Activated CD8-positive, alpha-beta memory T cell treated with anti-CD3 and anti-CD28 coated beads, Interleukin-2, amount 50 U/mL, for 24 hours (primary cell): Measurements from ENCODE around the gene P2RX3.
"Not testable (repeated sequence)": the region's sequence is repeated elsewhere in the genome, so short reads cannot be mapped to it uniquely, and the experiment has no call there.

Experiments used
- DNase-seq: peaks from one replicate; pipeline ENCODE4 v3.0.0-alpha.2; 2020; ENCODE audit errors: extremely low read depth

Gene P2RX3

DNA sequence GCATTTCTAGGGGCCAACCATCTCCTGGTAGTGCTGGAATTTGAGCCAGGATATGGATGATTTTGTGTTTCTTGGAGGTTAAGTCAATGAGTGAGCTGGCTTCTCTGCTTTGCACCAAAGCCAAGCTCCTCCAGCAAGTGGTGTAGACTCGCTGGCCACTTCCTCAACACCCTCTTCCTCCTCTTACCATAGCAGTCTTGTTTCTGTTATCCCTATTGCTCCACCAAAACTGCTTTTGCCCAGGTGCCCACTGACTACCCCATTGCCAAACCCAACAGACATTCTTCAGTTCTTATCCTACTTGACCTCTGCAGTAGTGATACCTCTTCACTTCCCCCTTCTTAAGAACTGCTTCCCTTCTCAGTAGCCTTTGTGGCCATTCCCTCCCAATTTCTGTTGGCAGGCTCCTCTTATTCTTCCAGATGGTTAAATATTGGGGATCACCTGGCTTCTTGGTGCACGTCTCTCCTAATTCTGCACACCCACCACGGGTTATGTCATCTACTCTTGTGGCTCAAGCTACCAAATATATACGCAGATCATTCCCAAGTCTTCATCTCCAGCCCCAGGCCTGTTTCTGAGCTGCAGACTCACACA lies 59.3 kb downstream of the P2RX3 start:
- DNase-seq: no peak

- DNase-seq: no peak
Observed at GRCh38 chr11:57399221-57399620, 61.1 kb downstream of the P2RX3 start.

- no peak for DNase-seq
Observed at GRCh38 chr11:57399972-57400578, 61.9 kb downstream of the P2RX3 start.

GRCh38 chr11:57402188-57403002 lies 64.2 kb downstream of the P2RX3 start:
- no peak for DNase-seq

DNA sequence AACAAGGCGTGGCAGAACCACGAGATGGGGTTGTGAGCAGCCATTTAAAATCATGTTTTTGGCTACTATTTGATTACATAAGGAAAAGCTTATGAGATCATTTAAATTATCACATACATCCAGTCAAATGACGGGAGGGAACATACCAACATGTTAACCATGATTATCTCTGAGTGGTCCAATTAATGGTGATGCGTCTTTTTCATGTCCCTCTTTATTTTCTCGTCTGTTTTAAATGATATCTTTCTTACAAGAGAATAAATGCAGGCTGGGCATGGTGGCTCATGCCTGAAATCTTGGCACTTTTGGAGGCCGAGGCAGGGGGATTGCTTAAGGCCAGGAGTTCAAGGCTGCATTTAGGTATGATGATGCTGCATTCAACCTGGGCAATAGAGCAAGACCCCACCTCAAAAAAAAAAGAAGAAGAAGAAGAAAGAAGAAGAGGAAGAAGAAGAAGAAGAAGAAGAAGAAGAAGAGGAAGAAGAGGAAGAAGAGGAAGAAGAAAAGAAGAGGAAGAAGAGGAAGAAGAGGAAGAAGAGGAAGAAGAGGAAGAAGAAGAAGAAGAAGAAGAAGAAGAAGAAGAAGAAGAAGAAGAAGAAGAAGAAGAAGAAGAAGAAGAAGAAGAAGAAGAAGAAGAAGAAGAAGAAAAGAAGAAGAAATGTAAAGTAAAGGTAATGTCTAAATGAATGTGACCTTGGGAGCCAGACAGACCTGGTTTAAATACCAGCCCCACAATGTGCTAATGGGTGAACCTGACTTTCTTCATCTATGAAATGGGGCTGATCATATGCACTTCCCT lies 65.0 kb downstream of the P2RX3 start:
- DNase-seq: not testable (repeated sequence)

DNA sequence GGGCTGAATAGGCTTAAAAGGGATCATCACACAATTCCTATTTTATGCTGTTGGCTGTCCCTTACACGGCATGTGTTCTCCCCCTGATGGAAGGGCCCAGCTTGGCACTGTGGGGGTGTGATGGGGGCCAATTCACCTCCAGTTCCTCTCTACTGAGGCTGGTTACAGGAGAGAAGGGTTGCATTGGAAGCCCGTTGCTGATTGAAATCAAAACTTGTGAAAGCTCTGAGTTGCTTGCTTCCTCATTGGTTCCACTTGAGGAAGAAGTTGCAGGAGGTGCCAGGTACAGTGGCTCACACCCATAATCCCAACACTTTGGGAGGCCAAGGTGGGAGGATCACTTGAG lies 65.6 kb downstream of the P2RX3 start:
- DNase-seq: no peak

GRCh38 chr11:57405271-57405860 lies 67.2 kb downstream of the P2RX3 start:
- no peak for DNase-seq

DNA sequence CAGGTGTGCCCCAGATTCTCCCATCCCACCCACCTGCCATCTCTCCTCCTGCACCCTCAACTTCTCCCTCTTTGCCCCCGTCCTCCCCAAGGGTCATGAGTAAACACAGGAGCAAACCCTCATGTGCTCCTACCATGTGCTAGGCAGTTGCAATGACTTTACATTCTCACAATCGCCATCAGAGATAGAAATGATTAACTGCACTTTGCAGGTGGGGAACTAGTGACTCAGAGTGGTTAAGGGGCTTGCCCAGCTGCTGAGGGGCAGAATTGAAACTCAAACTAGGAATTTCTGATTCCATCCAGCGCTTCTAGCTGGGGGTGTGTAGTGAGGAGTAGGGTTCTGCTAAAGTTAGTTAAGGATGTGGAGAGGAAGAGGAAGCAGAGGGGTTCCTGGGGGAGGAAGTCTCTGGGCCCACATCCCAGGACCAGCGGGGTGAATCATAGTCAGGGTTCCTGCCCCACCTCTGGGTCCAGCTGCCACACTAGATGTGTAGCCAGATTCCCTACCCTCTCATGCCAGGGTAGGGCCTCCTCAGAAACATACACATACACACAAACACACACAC lies 68.3 kb downstream of the P2RX3 start:
- peak; percentile 39 for DNase-seq

DNA sequence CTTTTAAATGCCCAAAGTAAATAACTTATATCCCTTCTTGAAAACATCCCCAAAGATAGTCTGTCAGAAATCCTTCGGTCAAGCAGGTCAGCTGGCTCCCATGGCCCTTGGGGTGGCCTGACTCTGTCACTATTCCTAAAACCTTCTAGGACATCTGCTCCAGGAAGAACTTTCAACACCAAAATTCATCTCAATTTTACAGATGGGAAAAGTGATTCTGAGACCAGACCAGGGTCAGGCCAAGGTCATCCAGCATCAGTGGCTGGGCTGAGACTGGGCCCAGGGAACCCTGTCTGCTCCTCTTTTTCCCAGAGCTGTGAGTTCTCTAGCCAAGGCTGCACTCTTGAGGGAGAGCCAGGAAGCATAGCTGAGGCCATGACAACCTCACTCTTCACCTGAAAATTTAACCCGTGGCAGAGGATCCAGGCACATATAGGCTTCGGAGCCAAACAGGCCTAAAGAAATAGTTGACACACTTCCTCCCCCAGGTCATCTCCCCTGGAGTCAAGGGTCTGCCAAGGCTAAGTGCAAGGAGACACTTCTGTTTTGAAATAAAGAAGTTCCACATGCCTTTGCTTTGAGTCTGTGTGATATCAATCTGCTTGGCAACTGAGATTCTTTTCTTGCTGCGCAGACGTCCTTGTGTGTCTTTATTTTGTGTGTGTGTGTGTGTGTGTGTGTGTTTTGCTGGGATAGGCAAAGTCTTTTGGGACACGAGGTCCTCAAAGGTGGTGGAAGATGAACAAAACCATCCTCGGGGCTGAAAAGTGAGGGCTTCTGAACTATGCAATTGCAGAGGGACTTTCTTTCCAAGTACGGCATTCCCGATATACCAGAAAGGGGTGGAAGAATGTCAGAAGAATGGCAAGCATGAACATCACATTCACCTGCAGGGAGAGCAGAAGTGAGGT lies 69.1 kb downstream of the P2RX3 start:
- no peak for DNase-seq

- no peak for DNase-seq
Observed at GRCh38 chr11:57407941-57408475, 69.9 kb downstream of the P2RX3 start.

GRCh38 chr11:57408771-57409170 lies 70.6 kb downstream of the P2RX3 start:
- DNase-seq: no peak

DNA sequence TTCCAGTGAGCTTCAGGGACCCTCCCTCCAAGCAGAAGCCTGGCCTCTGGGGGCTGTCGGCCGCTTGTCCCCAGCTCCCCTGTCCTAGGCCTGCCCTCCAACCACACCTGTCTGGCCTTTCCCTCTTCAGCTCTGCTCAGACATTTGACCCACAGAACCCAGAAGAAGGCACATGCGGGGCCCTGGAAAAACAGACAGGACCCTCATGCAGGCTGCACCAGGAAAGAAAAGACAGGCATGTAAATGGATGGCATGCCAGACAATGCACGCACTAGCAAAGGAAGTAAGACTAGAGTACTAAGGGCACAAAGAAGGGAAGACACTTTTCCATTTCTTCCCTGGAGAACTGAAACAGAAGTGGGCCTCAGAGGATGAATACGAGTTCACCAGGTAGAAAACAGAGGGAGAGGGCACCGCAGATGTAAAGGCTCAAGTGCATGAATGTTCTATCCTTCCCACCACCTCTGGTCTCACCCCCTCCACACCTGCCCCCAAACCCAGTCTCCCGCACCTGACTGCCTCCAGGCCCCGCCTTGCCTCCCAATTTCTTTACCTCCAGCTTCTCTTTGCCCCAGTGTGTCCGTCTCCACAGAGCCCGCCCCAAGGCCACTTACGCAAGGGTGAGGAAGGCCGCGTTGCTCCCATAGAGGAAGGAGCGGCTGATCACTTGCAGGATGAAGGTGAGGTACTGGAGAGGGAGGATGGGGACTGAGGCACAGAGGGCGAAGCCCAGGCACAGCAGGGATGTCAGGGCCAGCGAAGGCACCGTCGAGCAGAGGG lies 71.4 kb downstream of the P2RX3 start:
- no peak for DNase-seq

DNA sequence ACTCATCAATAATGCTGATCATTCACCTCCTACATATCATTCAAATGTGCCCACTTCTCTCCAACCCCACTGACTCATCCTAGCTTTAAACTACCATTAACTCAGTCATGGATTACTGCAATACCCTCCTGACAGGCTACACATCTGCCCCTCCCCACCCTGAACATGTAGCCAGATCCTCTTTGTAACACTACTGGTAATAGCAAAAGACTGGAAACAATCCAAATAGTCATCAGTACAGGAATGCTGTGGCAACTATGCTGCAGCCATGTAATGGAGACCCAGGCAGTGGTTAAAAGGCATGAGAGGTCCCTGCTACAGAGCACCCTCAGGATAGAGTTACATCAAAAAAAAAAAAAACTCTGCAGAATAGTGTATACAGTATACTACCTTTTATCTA lies 72.1 kb downstream of the P2RX3 start:
- DNase-seq: no peak

DNA sequence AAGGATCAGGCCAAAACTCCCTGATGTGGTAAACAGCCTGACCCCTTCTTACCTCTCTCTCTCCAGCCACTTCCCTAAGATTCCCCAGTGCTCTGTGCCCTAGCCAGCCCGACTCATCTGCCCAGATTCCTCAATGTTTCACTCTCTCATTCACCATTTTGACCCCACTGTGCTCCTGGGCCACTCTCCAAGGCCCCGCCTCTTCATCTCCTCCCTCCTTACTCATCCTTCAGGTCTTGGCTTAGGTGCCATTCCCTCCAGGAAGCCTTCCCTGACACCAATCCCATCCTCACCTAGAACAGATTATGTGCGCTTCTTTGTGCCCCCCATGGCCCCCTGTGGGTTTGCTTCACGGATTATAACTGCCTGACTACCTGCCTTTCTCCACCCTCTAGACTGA lies 75.5 kb downstream of the P2RX3 start:
- no peak for DNase-seq

GRCh38 chr11:57414612-57415212 lies 76.6 kb downstream of the P2RX3 start:
- no peak for DNase-seq

GRCh38 chr11:57416436-57416835 lies 78.3 kb downstream of the P2RX3 start:
- no peak for DNase-seq

GRCh38 chr11:57417056-57417455 lies 78.9 kb downstream of the P2RX3 start:
- no peak for DNase-seq

DNA sequence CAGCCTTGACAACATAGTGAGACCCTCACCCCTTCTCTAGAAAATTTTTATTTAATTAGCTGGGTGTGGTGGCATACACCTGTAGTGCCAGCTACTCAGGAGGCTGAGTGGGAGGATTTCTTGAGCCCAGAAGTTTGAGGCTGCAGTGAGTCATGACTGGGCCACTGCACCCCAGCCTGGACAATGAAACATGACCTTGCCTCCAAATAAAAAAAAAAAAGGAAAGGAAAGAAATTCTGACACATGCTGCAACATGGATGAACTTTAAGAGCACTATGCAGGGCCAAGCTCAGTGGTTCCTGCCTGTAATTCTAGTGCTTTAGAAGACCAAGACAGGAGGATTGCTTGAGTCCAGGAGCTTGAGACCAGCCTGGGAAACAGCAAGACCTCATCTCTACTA lies 80.0 kb downstream of the P2RX3 start:
- DNase-seq: no peak

DNA sequence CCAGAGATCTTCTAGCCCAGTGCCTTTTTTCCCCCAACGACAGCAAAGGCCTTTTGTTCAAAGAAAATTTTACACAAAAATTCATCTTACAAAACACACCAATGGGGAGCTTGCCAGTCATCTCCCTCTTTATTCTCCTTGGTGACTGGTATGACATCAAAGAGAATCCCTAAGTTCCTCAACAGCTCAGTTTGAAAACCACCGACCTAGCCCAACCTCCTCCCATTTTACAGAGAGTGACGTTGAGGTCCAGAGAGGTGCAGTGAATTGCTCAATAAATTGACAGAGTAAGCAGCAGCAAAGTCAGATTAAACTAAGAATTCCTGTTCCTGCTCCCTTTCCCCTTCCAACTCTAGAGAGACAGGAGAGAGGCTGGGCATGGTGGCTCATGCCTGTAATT lies 81.0 kb downstream of the P2RX3 start:
- DNase-seq: no peak
